ENCODE data around the gene LOXHD1.
A peak's percentile ranks its signal among the peaks of the same experiment; 100 is the strongest.

Gene LOXHD1

DNA sequence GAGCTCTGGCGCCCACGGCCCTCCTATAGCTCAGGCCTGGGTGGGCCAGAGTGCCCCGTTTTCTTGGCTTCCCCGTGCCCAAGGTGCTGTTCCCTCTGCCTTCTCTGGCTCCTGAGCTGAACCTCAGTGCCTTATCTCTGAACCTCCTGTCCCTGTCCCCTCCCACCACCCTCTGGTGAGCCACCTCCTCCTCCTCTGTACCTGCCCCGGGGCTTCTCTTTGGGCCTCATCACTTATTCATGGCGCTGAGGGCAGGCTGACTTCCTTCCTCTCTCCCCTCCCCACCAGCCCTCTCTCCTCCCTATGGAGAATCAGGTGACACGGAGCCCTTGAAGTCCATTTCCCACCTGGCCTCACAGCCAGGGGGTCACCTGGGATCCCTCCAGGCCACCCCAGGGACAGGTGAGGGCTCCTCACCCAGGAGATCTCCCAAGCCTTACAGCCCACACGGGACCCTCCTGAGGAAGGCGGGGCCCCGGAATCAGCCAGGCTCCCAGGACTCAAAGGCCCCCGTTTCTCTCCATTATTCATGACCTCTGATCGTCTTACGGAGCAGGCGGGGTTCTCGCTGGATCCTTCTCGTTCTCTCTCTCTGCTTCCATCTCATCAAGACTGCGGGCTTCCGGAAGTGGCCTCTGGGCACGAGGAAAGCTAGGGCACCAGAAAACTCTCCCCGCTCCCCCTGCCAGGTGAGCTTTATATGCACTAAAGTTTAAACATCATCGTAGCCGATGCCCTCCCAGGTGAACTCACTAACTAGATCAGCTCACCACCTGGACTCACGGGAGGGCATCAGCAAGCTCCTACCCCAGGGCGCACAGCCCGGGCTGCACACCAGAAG lies at the start of gene LOXHD1:
Gene LOXHD1 (minus strand): TSS at position 106 of the 841 bp plus-strand sequence. CDS start 187 bp downstream, outside the sequence.
- no peak for DNase-seq

DNA sequence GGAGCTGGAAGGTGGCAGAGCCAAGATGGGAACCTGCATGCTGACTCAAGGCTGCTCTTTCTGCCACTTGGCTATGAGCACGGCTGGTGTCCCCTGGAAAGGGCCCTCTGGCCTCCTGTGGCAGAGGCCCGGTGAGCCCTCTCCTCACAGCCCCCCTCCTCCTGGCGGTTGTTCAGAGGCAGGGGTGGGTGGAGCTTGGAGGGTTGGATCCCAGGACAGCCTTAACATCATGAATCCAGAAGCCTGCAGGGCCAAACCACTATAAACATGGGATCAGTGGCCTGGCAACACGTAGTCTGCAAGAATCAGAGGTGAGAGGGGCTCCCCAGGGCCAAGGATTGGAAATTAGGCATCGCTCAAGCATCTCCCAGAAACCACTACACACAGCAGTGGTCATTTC lies 48.5 kb upstream of the LOXHD1 start:
- no peak for DNase-seq

GRCh38 chr18:46704816-46705215 lies 47.8 kb upstream of the LOXHD1 start:
- DNase-seq: no peak

DNA sequence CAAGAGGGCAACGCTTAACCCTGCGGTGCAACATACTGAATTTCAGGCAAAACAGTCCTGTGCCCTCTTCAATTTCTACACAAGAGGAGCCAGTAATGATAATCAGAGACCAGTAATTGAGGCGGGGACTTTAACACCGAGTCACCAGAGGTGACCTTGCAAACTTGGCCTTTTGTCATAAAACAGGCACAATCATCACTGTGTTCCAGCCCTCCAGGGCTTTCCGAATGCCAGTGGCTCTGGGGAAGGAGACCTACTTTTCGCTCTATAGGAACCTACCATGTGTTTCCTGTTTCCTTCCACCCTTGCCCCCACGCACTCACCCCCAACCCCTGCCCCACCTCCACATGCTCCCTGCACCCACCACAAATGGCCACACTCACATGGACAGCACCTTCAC lies 47.2 kb upstream of the LOXHD1 start:
- DNase-seq: no peak

DNA sequence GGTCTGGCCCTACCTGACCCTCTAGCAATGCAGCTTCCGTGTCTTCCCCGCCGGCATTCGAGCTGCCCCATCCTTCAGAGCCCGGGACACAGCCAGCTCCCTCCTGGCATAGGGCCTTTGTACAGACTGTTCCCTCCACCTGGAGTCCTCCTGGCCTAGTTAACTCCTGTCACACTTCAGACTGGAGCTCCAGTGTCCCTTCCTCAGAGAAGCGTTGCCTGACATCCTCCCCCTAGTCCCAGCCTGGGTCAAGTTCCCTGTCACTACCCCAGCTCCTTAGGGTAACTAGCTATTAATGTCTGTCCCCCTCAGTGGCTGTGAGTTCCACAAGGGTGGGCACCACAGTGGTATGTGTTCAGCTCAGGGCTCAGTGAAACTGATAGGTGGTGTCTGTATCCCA lies 45.5 kb upstream of the LOXHD1 start:
- DNase-seq: no peak

GRCh38 chr18:46700066-46700824 lies 43.2 kb upstream of the LOXHD1 start:
- no peak for DNase-seq

GRCh38 chr18:46696702-46697101 lies 39.7 kb upstream of the LOXHD1 start:
- no peak for DNase-seq

DNA sequence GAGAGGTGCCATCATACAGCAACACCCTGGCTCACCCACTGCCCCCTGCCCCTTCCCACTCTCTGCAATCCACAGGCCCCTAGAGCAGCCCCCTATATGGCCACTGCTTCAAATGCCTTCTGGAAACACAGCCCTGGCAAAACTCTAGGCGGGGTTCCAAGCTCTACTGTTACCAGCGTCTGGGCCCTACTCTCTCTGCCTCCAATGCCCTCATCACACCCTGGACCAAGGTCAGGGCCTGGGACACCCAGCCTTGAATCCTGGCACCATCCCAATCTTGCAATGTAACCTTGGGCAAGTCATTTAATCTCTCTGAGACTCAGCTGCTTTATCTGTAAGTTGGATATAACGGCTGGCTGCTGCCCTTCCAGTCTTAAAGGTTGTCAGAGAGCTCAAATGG lies 39.2 kb upstream of the LOXHD1 start:
- no peak for DNase-seq

- no peak for DNase-seq
These were observed 37.0 kb upstream of the LOXHD1 start for GRCh38 chr18:46693996-46694395.

GRCh38 chr18:46688853-46689525 lies 32.0 kb upstream of the LOXHD1 start:
- DNase-seq: no peak

- no peak for DNase-seq
These were observed 29.2 kb upstream of the LOXHD1 start for GRCh38 chr18:46686186-46686585.

- DNase-seq: no peak
These were observed 26.2 kb upstream of the LOXHD1 start for GRCh38 chr18:46683252-46683651.

- DNase-seq: no peak
These were observed 24.0 kb upstream of the LOXHD1 start for GRCh38 chr18:46680784-46681695.

- DNase-seq: no peak
These were observed 23.0 kb upstream of the LOXHD1 start for GRCh38 chr18:46679846-46680598.

DNA sequence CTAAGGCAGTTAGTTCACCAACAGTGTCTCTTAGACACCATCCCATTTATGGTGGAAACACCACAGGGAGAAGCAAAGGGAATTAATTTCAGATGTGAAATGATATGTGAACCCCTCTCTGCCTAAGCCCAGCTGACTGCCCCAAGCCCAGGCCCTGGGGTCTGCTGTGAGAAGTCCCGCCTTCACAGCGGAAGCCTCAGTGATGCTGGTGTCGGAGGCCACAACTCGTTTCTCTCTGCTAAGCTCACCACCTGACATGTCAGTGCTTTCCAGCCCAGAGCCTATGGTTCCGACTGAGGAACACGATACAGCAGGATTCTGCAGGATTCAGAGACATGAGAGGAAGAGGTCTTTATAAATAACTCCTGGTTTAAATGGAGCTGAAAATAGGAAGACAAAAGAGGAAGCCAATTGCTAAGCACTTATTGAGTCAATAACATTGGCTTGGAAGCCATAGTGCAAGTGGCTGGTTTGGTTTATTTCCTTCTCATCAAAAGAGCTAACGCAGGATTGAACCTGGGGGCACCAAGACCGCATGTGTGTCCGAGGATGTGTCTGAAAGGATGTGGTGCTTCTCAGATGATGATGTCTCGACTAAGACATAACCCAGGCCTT lies 21.9 kb upstream of the LOXHD1 start:
- DNase-seq: no peak

DNA sequence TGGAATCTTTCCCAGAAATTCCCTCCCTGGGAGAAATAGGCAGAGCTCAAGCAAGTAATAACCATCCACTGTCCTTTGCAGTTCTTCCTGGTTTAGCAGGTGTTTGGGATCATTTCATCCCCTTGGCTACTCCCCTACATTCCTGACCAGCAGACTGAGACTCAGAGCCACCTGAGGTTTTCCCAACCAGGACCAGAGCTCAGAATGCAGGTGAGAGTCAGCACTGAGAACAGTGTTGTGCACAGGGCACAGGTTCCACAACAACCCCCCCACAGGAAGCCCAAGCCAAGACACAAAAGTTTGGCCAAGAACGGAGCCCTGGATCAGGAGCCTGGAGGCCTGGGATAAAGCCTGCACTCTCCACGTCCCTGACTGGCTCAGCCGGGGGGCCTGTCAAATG lies 21.0 kb upstream of the LOXHD1 start:
- no peak for DNase-seq

DNA sequence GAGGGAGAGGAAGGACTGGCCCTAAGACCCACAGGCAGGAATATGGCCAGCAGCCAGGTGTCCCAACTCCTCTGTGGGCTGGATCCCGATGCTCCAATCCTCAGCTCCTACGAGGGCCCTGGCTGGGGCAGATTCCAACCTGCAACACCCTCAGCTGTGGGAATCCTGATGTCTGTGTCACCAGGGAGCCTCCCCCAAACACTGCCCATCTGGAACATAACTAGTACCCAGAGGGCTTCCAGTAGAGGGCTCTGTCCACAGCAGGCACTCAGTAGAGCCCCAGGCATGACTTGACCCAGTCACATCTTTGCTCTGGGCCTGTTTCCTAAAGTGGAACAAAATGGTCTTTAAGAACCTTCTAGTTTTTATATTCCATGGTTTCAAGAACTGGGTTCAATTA lies 20.6 kb upstream of the LOXHD1 start:
- no peak for DNase-seq

DNA sequence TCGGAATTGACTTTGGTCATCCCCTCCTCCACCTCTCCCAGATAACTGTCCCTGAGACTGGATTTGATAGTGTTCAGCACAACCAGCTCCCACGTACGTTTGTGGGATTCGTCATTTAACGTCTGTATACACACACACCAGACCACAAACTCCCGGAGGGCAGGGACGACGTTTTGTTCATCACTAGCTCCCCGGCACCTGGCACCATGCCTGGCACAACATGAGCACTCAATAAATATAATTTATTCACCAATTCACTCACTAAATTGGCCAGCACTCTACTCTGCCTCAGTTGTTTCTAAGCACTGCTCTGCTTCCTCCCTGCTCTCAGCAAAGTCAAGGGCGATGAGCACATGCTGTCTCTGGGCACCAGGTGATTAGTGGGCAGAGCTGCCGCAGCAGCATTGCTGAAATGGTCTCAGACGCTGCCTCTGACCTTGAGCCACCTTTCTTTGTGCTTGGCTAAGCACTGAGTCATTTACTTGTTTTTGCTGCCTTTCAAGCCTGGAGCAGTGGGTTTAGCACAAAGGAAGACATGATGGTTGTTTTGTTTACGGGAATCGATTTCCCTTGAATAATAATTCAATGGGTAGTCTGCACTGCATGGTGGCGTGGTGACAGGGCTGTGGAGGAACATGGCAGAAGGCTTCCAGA lies 19.3 kb upstream of the LOXHD1 start:
- DNase-seq: peak; percentile 52

- no peak for DNase-seq
These were observed 18.1 kb upstream of the LOXHD1 start for GRCh38 chr18:46675112-46675511.

- no peak for DNase-seq
These were observed 15.3 kb upstream of the LOXHD1 start for GRCh38 chr18:46672062-46672970.

All from NCI-H2029 treated with DMSO at 0.1 percent for 48 hours (cell line).